HS-5 (cell line): ENCODE results near the gene CXCL11.
"Not testable (repeated sequence)": the region's sequence is repeated elsewhere in the genome, so short reads cannot be mapped to it uniquely, and the experiment has no call there.

Experiments
- DNase-seq: peaks from one replicate; pipeline ENCODE4 v3.0.0-alpha.2; 2012; ENCODE audit warnings: low read depth

The CXCL11 gene

DNA sequence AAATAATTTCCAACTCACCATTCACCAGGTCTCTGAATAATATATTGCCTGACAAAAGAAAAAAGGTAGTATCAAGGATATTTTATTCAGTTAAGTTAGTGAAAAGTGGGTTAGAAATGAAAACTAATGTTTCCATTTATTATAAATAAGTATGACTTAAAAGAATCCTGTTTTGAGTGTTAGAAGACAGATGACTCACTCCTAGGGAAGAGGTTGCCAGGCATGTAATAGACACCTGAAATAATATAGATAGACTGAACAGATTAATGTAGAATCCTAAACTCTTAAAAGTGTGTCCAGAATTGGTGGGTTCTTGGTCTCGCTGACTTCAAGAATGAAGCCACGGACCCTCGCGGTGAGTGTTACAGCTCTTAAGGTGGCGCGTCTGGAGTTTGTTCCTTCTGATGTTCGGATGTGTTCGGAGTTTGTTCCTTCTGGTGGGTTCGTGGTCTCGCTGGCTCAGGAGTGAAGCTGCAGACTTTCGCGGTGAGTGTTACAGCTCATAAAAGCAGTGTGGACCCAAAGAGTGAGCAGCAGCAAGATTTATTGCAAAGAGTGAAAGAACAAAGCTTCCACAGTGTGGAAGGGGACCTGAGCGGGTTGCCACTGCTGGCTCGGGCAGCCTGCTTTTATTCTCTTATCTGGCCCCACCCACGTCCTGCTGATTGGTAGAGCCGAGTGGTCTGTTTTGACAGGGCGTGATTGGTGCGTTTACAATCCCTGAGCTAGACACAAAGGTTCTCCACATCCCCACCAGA lies 6.5 kb upstream of the CXCL11 start:
- not testable (repeated sequence) for DNase-seq

GRCh38 chr4:76036855-76037254 lies 985 bp upstream of the CXCL11 start:
- DNase-seq = no peak

GRCh38 chr4:76035141-76035540 lies 729 bp downstream of the CXCL11 start:
- no peak for DNase-seq

DNA sequence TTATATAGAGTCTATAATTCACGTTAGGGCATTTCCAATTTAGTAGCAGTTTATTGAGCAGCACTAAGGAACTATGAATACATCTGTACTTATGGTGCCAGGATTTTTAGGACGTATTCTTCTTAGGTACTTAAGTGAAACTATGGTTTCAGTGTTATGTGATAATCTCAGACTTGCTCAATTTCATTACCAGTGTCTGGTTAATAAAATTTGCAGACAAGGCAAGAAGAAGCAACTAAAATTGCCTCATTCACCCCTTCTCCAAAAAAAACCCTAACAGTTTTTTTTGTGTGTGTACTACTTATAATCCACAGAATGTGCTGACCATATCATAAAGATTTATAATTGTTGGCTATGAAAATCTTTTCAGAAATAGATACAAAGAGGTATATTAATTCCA lies 6.6 kb downstream of the CXCL11 start:
- DNase-seq = no peak

DNA sequence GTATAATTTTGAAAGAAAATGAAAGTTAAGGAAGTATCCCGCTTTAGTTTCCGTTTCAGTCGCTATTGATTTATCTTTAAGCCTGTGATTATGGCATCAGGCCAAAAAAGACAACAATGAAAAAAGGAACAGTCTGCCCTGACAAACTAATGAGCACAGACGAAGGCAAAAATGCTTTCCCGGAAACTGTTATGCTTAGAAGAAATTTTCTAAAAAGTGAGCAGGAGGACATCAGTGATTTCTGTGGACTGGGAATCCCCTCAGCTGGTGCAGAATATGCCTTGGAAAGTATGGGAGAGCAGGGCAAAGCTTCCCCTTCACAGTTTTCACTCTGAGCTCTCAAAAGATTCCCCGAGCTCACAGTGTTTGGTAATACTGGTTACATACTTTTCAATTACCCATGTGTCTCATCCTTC lies 7.5 kb downstream of the CXCL11 start:
- no peak for DNase-seq

GRCh38 chr4:76024065-76024464 lies 11.8 kb downstream of the CXCL11 start:
- DNase-seq = no peak

DNA sequence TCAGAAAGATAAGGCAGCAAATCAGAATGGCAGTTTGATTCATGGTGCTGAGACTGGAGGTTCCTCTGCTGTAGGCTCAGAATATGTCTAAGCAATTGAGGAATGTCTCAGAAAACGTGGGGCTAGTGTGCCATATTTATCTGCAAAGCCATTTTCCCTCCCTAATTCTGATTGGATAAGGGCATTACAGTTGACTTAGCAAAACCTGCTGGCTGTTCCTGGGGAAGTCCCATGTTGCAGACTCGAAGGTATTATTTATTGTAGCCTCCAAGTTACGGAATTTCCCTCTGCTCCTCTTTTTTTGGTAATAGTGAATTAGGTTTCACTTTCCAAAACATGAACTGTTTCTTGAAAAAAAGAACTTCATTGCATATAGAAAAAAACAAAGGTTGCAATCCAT lies 12.5 kb downstream of the CXCL11 start, which contains the start of gene CXCL10:
Gene CXCL10, minus strand, starts transcription at position 109 of the 400 bp plus-strand sequence. Its CDS starts 66 bp downstream, at position 43.
- no peak for DNase-seq

DNA sequence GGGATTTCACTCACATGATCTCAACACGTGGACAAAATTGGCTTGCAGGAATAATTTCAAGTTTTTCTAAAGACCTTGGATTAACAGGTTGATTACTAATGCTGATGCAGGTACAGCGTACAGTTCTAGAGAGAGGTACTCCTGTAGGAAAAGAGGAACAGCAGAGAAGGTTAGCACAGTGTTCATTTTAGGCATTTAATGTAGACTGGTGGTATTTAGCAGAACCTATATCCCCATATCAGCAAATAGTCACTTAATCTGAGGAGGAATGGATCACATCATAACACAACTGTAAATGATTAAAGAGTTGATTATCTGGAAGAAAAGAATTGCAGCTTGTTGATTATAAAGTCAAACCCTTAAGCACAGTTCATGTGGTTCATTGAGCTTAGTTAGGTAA lies 13.2 kb downstream of the CXCL11 start:
- no peak for DNase-seq

DNA sequence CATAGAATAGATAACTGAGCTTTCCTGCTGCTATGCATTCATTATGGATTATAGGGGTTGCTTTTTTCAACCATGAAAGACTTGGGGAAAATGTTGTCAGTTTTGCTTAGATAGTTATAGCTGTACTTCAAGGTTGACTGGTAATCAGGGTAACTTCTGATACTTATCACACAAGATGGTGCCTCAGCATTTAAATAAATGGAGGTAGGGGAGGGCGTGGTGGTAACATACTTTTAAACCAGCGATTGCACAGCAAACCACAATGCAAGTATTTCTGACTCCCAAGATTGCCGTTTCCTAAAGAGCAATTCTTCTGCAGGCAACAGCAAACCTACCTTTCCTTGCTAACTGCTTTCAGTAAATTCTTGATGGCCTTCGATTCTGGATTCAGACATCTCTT lies 13.8 kb downstream of the CXCL11 start:
- DNase-seq = no peak

GRCh38 chr4:76017056-76017686 lies 18.7 kb downstream of the CXCL11 start:
- no peak for DNase-seq

DNA sequence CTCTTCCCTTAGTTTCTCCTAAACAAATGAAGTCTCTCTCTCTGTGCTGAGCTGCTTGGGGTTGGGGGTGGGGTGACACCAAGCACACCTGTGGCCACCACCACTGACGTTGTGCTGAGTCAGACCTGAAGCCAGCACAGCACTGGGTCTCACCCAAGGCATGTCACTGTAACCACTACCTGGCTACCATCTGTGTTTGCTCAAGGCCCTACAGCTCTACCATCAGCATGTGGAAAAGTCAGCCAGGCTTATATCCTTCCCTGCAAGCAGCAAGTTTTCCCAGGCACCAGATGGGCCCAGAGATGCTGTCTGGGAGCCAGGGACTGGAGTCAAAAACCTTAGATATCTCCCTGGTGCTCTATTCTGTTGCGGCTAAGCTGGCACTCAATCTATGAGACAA lies 19.5 kb downstream of the CXCL11 start:
- no peak for DNase-seq

DNA sequence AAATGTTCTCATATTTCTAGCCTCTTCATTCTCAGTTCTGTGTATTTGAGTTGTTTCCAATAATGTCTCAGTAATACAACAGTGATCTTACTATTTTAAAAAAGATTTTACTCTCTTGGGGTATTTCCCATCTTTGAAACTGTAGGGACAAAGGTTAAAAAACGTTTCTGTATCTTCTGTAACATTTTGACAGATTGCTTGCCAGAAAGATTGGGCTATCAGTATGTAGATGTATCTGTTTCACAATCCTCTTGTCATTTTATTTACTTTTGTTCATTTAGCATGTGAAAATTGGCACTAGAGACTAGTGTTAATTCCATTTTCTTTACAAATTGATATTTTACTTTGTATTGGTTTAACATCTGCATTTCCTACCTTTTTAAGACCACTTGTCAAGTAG lies 22.3 kb downstream of the CXCL11 start:
- DNase-seq = no peak

DNA sequence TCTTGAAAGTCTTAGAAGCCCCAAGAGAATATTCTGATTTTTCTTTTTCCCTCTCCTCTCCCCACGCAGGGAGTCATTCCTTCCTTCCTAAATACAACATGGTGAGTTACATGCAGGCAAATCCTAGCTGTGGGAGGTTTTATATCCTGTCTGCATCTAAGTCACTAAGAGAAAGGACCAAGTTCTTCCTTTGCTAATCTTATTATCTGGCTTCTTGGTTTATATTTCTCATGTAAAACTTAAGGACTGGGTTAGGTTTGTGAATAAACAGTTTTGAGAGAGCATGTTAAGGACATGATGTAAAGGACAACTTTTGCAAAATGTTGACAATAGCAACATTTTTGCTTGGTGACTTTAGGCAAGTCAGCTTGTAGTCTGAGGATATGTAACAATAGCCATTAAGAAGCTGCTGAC lies 23.5 kb downstream of the CXCL11 start:
- DNase-seq = no peak

GRCh38 chr4:76011700-76012387 lies 24.0 kb downstream of the CXCL11 start:
- DNase-seq = peak; percentile 34

- no peak for DNase-seq
Observed at GRCh38 chr4:76011018-76011670, 24.7 kb downstream of the CXCL11 start.

DNA sequence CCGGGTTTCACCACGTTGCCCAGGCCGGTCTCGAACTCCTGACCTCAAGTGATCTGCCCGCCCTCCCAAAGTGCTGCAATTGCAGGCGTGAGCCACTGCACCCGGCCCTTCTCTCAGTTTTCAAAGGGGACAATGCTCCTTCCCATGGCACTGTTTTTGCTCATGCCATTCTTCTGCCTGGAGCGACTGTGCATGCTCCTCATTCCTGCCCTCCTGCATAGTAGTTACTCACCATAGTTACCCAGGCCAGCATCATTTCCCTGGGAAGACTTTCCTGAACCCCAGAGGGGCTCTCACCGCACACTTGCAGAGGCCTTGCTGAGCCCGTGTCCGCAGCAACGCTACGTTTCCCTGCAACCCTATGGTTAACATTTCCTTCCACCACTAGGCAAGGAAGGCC lies 25.3 kb downstream of the CXCL11 start:
- no peak for DNase-seq

GRCh38 chr4:76009311-76009710 lies 26.6 kb downstream of the CXCL11 start:
- DNase-seq = no peak

DNA sequence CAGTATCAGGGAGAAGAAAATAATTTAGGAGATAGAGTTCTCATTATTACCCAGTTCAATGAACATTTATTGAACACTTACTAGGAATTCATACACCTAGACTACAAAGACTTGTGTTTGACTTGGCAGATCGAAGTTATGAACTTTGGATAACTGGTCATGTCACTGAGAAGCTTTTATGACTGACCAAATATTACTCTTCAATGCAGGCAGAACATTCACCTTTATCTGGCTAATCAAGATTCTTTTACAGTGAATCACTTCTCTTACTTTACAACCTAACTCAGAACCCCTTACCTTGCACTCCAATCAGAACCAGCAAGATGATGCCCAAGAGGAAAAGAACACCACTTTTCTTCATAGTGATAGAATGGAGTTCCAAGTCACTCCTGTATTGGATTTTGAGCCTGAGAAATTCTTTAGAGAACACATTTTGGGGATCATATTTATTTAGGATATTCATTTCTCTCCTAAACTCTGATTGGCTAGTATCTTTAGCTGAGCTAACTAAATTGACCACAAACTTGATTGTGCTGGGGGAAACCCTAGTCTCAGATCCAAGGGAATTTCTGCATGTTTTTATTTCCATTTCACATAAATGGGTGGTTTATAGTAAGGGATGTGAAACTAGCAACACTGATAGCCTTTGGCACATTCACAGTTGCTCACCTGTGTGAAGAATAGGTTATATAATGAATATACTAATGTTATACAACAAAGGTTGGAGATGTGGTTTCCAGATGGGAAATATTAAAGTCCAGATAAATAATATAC lies 28.6 kb downstream of the CXCL11 start, which contains the start of gene CXCL9:
Gene CXCL9, minus strand, starts transcription at position 421 of the 774 bp plus-strand sequence. Its CDS starts 60 bp downstream, at position 361.
- no peak for DNase-seq

GRCh38 chr4:76003620-76004019 lies 32.2 kb downstream of the CXCL11 start:
- DNase-seq = no peak

DNA sequence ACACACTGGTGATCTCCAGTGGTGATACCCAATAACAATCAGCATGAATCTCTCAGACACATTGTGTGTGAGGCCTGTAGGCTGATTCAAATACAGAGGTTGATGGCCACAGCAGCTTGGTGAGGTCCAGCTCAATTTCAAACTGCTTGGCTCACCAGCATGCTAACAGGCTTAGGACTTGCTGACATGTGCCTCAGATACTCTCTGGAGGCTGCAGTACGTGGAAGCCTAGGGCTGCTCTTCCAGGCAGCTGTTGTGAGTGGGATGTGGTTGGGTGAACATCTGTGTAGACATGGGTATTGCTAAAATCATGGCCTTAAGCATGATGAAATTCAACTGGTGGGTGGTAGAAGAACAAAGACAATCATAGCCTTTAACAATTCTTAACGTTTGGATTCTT lies 32.8 kb downstream of the CXCL11 start:
- no peak for DNase-seq

- DNase-seq = no peak
Observed at GRCh38 chr4:76002176-76002575, 33.7 kb downstream of the CXCL11 start.

DNA sequence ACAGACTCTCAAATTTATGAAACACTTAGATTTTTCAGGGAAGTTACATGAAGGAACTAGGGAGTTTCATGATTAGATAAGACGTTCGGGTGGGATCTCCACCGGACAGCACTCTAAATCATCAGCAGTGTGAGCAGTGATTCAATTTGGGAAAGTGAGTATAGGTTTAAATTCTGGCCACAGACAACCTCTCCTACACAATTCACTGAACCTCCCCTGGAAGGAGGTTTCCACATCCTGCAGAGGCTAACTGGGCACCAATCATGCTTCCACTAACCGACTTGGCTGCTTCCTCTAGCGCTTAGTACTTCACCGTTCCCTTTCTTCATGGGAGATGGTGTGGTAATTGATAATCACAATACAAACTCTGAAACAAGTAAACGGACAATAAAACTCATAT lies 34.2 kb downstream of the CXCL11 start:
- no peak for DNase-seq
